KBM-7 (cell line): Measurements from ENCODE around the gene KRTAP12-2.
"Not testable (repeated sequence)": the region's sequence is repeated elsewhere in the genome, so short reads cannot be mapped to it uniquely, and the experiment has no call there.

ENCODE experiments used
- DNase-seq: peaks from one replicate; pipeline ENCODE4 v3.0.0-alpha.2; 2015
- in situ Hi-C: fragments of 300-500 bp; cut with MboI; formaldehyde crosslinking; loops from 2 replicates; pipeline ENCODE4 v1.14.3; 2020; ENCODE audit warnings: low sequenced_read_pairs, low pct_unique_long_range_greater_than_20kb, mixed read lengths

KRTAP12-2 gene

DNA sequence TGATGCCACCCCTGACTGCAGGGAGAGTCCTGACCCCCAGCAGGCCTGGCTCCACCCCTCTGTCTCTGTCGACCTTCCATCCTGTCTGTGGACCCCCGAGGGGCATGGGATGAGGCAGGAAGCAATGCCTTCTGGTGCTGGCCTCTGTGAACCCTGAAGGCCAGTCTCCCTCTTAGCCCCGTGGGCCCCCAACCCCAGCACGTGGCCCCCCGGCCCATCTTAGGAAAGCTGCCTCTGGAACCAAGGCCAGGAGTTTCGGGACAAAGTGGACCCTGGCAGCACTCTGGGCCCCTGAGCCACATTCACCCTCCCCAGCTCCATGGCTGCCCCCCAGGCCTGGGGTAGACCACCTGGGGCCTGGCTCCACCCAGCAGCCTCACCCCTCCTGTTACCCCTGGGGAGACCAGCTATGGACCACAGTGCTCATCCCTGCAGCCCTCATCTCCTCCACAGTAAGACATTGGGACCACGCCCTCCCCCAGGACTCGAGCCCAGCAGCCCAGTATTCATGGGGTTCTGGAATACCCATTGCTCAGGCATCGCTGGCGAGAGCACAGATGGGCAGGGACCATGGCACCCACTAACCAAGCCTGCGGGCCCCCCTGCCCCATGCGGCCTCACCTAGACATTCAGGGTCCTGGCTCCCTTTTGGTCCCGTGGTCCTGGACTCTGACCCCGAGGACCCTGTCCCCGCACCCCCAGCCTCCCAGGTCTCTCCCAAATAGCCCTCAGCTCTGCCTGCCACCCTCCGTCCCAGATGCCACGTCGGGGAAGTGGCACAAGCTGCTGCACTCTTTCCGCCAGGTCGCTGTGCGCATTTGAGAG lies 28.0 kb downstream of the KRTAP12-2 start:
- DNase-seq, in situ Hi-C loops: not testable (repeated sequence)

DNA sequence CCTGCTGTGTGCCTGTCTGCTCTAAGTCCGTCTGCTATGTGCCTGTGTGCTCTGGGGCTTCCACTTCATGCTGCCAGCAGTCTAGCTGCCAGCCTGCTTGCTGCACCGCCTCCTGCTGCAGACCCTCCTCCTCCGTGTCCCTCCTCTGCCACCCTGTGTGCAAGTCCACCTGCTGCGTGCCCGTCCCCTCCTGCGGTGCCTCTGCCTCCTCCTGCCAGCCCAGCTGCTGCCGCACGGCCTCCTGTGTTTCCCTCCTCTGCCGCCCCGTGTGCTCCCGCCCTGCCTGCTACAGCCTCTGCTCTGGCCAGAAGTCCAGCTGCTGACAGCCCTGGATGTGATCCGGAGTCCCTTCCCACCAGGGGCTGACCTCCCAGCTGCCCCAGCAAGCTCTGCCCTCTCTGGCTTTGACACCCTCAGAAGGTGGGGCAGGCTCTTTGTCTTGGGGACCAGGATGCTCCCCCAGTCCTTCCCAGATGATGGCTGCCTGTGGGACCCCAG lies 28.8 kb downstream of the KRTAP12-2 start:
- DNase-seq, in situ Hi-C loops: not testable (repeated sequence)

DNA sequence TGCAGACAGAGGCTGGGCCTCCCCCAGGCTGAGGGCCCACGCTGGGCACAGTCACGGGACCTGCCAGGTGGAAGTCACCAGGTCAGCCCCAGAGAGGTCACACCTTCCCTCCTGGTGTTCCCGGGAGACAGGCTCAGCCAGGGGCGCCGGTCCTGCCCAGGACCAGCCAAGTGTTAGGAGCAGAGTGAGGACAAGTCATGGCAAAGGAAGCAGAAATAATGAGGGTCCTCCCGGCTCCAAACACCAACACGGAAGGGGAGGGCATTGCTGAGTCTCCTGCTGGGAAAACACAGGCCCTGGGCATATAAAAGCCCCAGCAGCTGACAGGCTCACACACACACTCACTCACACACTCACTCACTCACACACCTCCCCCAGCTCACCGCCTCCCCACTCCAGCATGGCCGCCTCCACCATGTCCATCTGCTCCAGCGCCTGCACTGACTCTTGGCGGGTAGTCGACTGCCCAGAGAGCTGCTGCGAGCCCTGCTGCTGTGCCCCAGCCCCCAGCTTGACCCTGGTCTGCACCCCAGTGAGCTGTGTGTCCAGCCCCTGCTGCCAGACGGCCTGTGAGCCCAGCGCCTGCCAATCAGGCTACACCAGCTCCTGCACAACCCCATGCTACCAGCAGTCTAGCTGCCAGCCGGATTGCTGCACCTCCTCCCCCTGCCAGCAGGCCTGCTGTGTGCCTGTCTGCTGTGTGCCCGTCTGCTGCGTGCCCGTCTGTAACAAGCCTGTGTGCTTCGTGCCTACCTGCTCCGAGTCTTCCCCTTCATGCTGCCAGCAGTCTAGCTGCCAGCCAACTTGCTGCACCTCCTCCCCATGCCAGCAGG lies 29.5 kb downstream of the KRTAP12-2 start, which contains the start of gene KRTAP10-10:
Gene KRTAP10-10, plus strand, starts transcription at position 339 of the 833 bp plus-strand sequence. Its CDS starts 62 bp downstream, at position 401.
- in situ Hi-C loops, result no loop called here
- DNase-seq, result no peak

DNA sequence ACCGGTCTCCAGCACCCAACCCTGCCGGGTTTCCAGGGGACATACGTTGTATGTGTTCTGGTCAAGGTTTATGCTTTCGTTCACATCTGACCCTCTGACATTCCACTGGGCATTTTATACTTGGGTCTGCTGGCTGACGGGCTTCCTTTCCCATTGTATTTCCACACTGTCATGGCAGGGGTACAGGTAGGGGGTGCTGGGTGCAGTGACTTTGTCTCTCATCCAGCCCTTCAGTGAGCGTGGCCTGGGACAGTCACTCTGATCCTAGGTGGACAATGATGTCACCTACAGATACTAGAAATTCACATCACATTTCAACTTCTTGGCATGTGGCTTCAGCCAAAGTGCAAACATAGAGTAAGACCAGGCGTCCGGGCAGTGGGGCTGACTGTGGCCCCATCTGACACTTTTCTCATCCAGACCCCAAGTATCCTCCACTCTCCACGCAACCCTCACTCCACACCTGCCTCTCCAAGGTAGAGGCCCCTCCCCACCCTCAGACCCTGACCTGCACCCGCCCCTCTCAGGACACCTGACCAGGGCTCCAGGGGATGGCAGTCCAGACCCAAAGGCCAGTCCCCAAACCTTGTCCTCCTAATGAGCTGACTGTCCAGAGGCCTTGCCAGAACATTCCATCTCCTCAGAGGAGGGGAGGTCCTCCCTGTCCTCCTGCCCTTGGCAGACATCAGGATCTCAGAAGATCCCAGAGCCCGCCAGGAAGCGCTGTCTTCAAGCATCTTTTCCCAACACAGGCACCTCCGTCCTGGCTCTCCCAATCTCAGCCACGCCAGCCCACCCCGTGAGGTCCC lies 30.3 kb downstream of the KRTAP12-2 start:
- in situ Hi-C loops, result no loop called here
- no peak for DNase-seq

DNA sequence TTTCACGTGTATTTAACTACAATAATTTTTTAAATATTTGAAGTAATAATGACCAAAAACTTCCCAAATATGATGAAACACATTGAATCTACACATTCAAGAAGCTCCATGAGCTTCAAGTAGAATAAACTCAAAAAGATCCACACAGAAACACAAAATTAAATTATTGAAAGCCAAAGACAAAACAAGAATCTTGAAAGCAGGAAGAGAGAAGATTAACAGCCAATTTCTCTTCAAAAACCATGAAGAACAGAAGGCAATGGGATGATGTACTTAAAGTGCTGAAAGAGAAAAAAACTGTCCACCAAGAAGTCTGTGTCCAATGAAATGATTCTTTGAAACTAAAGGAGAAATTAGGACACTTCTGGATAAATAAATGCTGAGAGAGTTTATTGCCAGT lies 34.7 kb downstream of the KRTAP12-2 start:
- DNase-seq, result no peak
- in situ Hi-C loops, result no loop called here

DNA sequence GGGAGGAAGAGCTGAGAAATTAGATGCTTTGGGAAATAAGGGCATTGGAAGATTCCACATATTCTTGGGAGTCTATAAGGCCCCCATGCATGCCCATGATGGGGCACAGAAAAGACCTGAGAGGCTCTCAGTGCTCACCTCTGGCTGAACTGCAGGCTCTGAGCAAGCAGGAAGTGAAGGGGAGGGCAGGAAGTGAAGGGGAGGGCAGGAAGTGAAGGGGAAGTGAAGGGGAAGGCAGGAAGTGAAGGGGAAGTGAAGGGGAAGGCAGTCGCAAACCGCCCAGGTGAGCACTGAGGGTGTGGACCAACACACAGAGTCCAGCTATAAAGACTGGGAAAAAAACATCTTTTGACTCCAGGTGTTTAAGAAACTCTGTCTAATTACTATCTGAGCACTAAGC lies 36.3 kb downstream of the KRTAP12-2 start:
- in situ Hi-C loops, result no loop called here
- no peak for DNase-seq

DNA sequence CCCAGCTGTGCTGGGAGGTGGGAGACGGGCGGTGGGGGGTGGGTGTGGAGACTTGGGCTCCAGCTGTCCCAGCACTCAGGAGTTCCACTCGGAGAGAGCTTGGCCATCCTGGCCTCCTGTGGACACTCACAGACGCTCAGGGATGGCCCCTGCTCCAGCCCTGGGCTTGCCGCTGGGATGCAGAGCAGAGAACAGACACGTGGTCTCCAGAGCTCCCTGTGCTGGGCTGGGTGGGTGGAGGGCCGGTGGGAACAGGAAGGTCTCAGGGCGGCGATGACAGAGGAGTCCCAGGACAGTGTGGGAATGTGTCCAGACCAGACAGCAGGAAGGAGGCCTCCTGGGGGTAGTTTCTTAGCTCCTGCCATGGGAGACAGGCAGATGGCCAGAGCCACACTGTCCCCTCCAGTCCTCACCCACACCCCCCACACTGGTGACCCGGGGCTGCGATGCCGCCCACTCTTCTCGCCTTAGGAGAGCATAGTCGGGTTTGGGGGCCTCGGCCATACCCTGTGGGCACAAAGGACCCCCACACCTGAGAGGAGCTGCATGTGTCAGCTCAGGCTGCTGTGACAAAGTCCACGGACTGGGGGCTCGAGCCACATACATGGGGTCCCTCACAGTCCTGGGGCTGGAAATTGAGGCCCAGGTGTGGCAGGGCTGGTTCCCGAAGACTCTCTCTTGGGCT lies 37.9 kb downstream of the KRTAP12-2 start:
- DNase-seq, result no peak

DNA sequence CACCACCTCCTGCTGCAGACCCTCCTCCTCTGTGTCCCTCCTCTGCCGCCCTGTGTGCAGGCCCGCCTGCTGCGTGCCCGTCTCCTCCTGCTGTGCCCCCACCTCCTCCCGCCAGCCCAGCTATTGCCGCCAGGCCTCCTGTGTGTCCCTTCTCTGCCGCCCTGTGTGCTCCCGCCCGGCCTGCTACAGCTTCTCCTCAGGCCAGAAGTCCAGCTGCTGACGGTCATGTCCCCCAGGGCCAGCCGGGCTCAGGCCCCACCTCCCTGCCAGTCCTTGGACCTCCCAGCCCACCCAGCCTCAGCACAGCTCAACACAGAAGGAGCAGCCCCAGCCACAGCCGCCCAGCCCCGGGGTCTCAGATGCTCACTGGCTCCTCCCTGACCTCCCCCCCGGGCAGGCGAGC lies 38.9 kb downstream of the KRTAP12-2 start:
- in situ Hi-C loops, DNase-seq: not testable (repeated sequence)

More for the DNA sequence above, 37.9 kb downstream of the KRTAP12-2 start:
- in situ Hi-C loops, result no loop called here

DNA sequence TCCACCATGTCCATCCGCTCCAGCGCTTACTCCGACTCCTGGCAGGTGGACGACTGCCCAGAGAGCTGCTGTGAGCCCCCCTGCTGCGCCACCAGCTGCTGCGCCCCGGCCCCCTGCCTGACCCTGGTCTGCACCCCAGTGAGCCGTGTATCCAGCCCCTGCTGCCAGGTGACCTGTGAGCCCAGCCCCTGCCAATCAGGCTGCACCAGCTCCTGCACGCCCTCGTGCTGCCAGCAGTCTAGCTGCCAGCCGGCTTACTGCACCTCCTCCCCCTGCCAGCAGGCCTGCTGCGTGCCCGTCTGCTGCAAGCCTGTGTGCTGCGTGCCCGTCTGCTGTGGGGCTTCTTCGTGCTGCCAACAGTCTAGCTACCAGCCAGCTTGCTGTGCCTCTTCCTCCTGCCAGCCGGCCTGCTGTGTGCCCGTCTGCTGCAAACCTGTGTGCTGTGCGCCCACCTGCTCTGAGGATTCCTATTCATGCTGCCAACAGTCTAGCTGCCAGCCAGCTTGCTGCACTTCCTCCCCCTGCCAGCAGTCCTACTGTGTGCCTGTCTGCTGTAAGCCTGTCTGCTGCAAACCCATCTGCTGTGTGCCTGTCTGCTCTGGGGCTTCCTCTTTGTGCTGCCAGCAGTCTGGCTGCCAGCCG lies 39.4 kb downstream of the KRTAP12-2 start:
- in situ Hi-C loops, DNase-seq: not testable (repeated sequence)

DNA sequence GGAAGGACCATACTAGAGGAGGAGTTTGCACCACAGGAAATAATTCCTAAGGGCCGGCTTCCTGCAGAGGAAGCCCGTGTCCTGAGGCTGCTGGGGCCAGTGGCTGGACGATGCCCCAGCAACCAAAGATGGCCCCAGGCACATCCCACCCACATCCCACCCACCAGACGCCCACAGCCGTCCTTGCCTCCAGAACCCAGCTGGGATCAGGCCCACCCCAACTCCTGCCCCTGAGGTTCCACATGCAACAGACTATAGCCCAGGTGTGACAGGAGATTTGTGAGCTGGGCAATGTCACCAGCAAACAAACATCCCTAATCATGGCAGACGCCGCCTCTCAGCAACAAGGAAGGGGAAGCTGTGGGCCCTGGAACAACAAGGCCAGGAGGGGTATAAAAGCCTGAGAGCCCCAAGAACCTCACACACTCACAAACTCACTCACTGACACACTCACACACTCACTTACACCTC lies 40.0 kb downstream of the KRTAP12-2 start, which contains the start of gene KRTAP10-9:
Gene KRTAP10-9, plus strand, starts transcription at position 421 of the 471 bp plus-strand sequence. CDS start 79 bp downstream, outside the sequence.
- in situ Hi-C loops, result no loop called here

DNA sequence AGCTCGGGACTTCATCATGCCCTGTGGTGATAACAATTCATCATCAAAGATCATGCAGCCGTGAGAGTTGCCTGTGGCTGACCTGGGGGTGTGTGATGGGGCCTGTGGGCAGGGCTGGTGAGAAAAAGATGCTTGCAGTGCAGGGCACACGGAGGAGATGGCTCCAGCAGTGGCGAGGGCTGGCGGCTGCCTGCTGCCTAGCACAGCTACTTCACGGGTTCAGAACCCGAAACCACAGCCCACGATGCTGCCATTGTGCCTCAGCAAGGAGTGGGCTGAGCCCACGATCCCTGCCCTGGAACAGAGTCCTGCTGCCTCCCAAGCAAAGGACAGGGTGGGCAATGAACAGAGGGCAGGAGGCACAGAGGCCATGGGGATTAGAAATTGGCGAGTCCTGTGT lies 40.5 kb downstream of the KRTAP12-2 start:
- DNase-seq, result no peak
- in situ Hi-C loops, result no loop called here

More for the DNA sequence above, 40.0 kb downstream of the KRTAP12-2 start, which contains the start of gene KRTAP10-9:
- DNase-seq, result no peak

DNA sequence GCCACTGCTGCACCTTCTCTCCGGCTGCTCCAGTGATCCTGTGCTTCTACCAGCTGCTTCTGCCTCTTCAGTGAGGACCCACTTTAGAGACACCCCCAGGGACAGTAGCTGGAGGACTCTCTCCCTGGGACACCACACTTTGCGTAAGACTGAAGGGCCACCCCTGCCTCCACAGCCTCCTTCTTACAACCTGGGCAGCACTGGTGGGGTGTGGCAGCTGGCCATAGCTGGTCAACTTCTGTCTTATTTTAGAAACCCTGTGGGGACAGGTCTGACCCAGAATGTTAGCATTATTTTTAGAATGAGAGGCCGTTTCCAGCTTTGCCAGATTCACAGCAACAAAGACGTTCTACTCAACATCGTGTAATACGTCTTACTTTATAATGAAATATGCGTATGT lies 41.0 kb downstream of the KRTAP12-2 start:
- in situ Hi-C loops, result no loop called here
- no peak for DNase-seq

DNA sequence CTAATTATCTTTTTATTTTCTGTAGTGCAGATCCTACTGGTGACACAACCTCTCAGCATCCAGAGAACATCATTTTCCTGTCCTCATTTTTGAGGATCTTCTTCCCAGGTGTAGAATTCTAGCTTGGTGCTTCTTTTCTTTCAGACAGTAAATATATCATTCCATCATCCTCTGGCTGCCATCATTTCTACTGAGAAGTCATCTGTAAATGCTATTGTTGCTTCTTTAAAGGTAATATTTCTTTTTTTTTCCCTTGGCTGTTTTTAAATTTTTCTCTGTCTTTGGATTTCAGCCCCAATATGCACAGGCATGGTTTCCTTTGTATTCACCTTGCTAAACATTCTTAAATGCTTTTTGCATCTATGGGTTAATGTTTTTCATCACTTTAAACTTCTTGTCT lies 43.2 kb downstream of the KRTAP12-2 start:
- no peak for DNase-seq
- in situ Hi-C loops, result no loop called here

DNA sequence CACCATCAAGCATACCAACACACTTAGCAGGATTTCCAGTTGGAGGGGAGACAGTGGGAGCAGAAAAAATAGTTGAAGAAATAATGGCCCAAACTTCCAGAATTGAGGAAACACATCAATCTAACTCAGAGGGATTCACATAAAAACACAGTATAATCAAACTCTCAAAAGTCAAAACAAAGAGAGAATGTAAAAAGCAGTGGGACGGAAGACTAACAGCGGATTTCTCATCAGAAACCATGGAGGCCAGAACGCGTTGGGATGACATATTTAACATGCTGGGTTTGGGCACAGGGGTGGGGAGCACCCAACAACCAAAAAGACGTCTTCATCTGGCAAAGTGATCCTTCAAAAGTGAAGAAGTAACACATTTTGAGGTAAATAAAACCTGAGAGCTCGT lies 46.8 kb downstream of the KRTAP12-2 start:
- in situ Hi-C loops, result no loop called here
- no peak for DNase-seq

DNA sequence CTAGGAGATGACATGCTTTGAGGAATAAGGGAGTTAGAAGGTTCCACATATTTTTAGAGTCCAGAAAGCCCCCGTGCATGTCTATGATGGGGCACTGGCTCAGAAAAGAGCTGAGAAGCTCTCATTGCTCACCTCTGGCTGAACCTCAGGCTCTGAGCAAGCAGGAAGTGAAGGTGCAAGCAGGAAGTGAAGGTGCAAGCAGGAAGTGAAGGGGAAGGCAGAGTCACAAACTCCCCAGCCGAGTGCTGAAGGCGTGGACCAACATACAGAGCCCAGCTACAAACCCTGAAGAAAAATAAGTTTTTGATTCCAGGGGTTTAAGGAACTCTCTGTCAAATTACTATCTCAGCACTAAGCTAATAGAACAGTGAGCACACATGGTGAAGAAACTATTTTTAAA lies 47.8 kb downstream of the KRTAP12-2 start:
- in situ Hi-C loops, result no loop called here
- no peak for DNase-seq

DNA sequence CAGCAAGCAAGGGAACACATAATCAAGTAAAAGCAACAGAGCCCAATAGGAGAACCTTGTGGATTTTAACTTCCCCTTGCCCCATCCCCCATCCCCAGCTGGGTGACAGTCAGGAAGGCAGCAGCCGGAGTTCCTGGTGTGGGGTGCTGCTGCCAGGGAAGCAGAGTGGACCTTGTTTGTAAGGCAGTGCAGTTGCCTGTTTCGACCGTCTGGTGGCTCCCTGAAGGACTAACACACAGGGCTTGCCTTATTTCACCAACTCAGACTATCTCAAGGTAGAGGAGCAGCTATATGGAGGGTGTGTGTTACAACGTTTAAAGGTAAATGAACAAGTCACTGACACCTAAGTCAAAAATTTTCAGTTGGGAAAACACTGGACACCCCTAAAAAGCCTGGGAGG lies 48.2 kb downstream of the KRTAP12-2 start:
- in situ Hi-C loops, result no loop called here
- no peak for DNase-seq

DNA sequence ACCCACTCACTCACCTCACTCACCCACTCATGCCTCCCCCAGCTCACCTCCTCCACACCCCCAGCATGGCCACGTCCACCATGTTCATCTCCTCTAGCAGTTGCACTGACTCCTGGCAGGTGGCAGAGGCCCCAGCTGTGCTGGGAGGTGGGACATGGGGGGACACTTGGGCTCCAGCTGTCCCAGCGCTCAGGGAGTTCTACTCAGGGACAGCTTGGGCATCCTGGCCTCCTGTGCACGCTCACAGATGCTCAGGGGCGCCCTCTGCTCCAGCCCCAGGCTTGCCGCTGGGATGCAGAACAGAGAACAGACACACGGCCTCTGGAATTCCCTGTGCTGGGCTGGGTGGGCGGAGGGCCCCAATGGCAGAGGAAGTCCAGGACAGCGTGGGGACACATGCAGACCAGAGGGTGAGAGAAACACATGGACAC lies 49.6 kb downstream of the KRTAP12-2 start:
- in situ Hi-C loops, result no loop called here
- DNase-seq, result no peak

DNA sequence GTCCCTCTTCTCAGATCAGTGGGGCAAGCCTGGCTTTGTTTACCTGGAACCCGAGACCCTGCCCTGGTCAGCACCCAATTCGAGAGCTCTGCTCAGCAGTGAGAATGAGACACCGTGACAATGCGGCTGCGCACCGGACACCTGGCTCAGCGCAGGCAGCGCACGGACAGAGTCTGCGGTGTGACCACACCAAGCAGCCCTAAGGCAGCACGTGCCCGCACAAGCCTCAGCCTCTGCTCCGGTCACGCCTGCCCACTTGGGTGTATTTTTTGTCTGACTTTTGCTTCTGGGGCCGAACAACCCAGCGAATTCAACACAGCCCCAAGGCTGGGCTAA lies 50.2 kb downstream of the KRTAP12-2 start:
- in situ Hi-C loops, result no loop called here
- no peak for DNase-seq
